Nephron progenitor cell (in vitro differentiated cells): ENCODE data around the gene LCAT.
"Not testable (repeated sequence)": the region's sequence is repeated elsewhere in the genome, so short reads cannot be mapped to it uniquely, and the experiment has no call there.

ENCODE experiments used
- DNase-seq: peaks from one replicate; pipeline ENCODE4 v3.0.0; 2021
- H3K27ac Mint-ChIP-seq: 2 replicates; pipeline ENCODE4 v1.8.0; 2021; ENCODE audit warnings: mild to moderate bottlenecking, moderate library complexity, mixed read lengths
- H3K27me3 Mint-ChIP-seq: 2 replicates; pipeline ENCODE4 v1.8.0; 2021; ENCODE audit warnings: mild to moderate bottlenecking, low read depth, mixed read lengths; ENCODE audit not compliant: poor library complexity
- H3K36me3 Mint-ChIP-seq: 2 replicates; pipeline ENCODE4 v1.8.0; 2021; ENCODE audit warnings: low read depth, mixed read lengths
- H3K4me1 Mint-ChIP-seq: 2 replicates; pipeline ENCODE4 v1.8.0; 2021; ENCODE audit warnings: mixed read lengths
- H3K4me3 Mint-ChIP-seq: 2 replicates; pipeline ENCODE4 v1.8.0; 2021; ENCODE audit warnings: mild to moderate bottlenecking, moderate library complexity, mixed read lengths
- H3K9me3 Mint-ChIP-seq: 2 replicates; pipeline ENCODE4 v1.8.0; 2021; ENCODE audit warnings: mild to moderate bottlenecking, moderate library complexity, mixed read lengths
- TF ChIP-seq, protein P1 (sequence below): fragments of 200-600 bp; sonication (generic); IDR thresholded peaks from 2 replicates; pipeline ENCODE4 v1.5.0; 2021; ENCODE audit warnings: antibody characterized with exemption

The LCAT gene

DNA sequence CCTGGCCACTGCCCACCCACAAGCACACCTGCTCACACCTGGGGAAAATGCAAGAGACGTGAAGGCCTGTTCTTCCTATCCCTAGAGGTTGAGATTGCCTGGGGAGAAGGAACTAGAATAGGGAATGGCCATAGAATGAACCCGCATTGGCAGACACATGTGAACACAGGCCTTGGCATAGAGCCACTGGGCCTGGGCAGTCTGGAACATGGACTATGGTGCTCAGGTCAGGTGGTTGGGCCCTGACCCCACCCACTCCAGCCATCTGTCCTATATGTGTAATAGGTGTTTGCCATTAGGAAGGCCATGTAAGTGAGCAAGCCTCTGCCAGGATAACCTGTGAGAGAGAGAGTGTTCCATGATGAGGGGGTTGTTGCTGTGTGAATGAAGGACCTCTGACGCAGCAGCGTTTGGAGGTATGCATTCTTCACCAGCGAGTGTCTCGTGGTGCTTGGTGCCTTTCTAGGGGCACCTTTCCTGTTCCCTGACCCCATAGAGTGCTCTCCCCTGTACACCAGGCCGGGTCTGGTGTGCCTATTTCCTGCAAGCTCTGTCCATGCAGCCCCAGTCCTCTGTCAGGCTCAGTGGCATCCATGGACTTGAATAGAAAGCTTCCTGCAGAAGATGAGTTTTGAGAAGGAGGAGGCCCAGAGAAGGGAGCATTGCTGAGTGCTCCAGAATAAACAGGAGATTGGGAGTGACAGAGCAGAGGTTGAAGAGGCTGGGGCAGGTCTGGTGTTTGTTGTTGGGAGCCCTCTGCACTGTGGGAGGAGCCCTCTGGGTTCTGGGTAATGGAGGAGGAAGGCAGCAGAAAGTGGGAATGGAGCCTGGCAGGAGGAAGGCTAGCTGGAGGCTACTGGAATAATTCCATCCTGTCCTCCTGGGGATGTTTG is 27.8 kb downstream of the LCAT start:
- DNase-seq, result no peak
- peak overlapping the region; percentile 57 for H3K27ac Mint-ChIP-seq
- peaks cover 14% of the 10 kb centered on the region for H3K36me3 Mint-ChIP-seq
- peaks cover 19% of the 10 kb centered on the region for H3K4me1 Mint-ChIP-seq
- no peaks in the 10 kb centered on the region for H3K9me3 Mint-ChIP-seq
- H3K4me3 Mint-ChIP-seq, result no peak overlapping the region
- TF ChIP-seq, protein P1, sequence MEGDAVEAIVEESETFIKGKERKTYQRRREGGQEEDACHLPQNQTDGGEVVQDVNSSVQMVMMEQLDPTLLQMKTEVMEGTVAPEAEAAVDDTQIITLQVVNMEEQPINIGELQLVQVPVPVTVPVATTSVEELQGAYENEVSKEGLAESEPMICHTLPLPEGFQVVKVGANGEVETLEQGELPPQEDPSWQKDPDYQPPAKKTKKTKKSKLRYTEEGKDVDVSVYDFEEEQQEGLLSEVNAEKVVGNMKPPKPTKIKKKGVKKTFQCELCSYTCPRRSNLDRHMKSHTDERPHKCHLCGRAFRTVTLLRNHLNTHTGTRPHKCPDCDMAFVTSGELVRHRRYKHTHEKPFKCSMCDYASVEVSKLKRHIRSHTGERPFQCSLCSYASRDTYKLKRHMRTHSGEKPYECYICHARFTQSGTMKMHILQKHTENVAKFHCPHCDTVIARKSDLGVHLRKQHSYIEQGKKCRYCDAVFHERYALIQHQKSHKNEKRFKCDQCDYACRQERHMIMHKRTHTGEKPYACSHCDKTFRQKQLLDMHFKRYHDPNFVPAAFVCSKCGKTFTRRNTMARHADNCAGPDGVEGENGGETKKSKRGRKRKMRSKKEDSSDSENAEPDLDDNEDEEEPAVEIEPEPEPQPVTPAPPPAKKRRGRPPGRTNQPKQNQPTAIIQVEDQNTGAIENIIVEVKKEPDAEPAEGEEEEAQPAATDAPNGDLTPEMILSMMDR, result no peak
- H3K27me3 Mint-ChIP-seq, result peaks cover 3% of the 10 kb centered on the region

DNA sequence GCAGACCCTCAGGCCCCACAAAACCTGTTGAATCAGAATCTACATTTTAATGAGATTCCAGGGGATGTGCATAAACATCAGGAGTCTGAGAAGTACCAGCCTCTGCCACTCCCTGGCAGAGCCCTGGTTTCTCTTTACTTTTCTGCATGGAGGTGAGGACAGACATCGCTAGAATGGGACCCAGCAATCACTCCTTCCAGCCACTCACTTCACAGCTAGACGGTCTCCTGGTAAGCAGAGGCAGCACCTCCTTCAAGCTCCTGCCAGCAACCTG is 28.5 kb downstream of the LCAT start:
- Mint-ChIP-seq H3K27ac (peak overlapping the region; percentile 57), H3K36me3 (peaks cover 14% of the 10 kb centered on the region), H3K4me1 (peaks cover 19% of the 10 kb centered on the region)
- not testable (repeated sequence) for H3K27me3 Mint-ChIP-seq, H3K4me3 Mint-ChIP-seq, DNase-seq, H3K9me3 Mint-ChIP-seq

DNA sequence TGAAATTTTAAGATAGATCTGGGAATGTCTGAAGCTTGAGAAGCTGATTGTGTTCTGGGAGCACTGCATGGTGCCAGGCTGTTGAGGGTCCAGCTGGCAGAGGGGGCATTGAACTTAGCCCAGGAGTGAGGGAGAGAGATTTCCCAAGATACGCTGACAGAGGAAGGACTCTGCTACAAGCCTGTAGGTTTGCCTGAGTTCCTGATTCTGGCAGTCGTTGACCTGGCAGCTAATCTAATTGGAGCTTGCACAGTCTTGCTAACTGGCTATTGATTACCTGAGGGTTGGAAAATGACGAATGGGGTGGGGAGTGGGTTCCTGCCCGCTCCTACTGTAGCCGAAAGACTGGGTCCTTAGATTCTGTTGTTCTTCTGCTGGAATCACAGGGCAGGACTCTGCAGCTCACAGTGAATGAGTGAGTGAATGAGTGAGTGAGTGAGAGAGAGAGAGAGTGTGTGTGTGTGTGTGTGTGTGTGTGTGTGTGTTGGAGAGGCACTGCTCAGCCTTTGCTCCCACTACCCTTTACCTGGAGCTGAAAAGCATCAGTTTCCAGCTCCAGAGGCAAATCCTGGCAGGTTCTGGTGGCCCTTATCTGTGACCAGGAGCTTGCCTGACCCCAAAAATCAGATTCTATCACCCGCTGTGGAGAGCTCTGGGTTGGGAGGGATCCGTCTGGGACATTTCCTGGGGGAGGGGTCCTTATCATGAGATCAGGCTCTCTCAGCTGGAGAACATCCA is 29.0 kb downstream of the LCAT start:
- Mint-ChIP-seq H3K27ac (peak overlapping the region; percentile 46), H3K4me3 (no peak overlapping the region)
- no peak for DNase-seq

DNA sequence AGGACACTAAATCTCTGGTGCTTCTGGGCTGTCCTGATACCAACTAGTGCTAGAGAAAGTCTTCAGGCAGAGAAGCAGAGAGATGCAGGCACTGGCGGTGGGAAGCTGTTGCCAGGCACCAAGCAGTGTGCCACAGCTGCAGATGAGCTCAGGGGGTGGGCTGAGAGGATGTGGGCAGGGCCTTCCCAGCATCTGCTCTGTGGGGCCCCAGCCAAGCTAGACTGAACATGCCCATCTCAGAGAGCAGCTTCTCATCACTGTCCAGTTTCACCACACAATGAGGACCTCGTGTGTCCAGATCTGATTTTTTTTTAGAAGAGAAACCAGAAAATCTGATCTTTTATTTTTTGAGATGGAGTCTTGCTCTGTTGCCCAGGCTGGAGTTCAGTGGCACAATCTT is 33.8 kb downstream of the LCAT start:
- H3K4me3 Mint-ChIP-seq, result no peak overlapping the region
- H3K27ac Mint-ChIP-seq, result no peak overlapping the region
- H3K36me3 Mint-ChIP-seq, result peaks cover 18% of the 10 kb centered on the region
- TF ChIP-seq, protein P1, result no peak
- H3K27me3 Mint-ChIP-seq, result peaks cover 3% of the 10 kb centered on the region
- no peaks in the 10 kb centered on the region for H3K4me1 Mint-ChIP-seq
- no peak for DNase-seq
- no peaks in the 10 kb centered on the region for H3K9me3 Mint-ChIP-seq

More for the DNA sequence above, 29.0 kb downstream of the LCAT start:
- H3K36me3 Mint-ChIP-seq, result peaks cover 15% of the 10 kb centered on the region
- peaks cover 3% of the 10 kb centered on the region for H3K27me3 Mint-ChIP-seq
- H3K4me1 Mint-ChIP-seq, result peaks cover 19% of the 10 kb centered on the region
- no peaks in the 10 kb centered on the region for H3K9me3 Mint-ChIP-seq
- TF ChIP-seq, protein P1, result no peak

DNA sequence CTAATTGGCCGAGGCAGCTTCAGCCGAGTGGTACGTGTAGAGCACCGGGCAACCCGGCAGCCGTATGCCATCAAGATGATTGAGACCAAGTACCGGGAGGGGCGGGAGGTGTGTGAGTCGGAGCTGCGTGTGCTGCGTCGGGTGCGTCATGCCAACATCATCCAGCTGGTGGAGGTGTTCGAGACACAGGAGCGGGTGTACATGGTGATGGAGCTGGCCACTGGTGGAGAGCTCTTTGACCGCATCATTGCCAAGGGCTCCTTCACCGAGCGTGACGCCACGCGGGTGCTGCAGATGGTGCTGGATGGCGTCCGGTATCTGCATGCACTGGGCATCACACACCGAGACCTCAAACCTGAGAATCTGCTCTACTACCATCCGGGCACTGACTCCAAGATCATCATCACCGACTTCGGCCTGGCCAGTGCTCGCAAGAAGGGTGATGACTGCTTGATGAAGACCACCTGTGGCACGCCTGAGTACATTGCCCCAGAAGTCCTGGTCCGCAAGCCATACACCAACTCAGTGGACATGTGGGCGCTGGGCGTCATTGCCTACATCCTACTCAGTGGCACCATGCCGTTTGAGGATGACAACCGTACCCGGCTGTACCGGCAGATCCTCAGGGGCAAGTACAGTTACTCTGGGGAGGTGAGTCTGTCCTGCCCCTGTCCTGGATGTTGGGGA is 34.7 kb downstream of the LCAT start:
- no peak overlapping the region for H3K4me3 Mint-ChIP-seq
- no peaks in the 10 kb centered on the region for H3K4me1 Mint-ChIP-seq
- H3K27me3 Mint-ChIP-seq, result no peaks in the 10 kb centered on the region
- no peak overlapping the region for H3K27ac Mint-ChIP-seq
- TF ChIP-seq, protein P1, result no peak
- H3K36me3 Mint-ChIP-seq, result peaks cover 21% of the 10 kb centered on the region
- DNase-seq, result no peak
- no peaks in the 10 kb centered on the region for H3K9me3 Mint-ChIP-seq

DNA sequence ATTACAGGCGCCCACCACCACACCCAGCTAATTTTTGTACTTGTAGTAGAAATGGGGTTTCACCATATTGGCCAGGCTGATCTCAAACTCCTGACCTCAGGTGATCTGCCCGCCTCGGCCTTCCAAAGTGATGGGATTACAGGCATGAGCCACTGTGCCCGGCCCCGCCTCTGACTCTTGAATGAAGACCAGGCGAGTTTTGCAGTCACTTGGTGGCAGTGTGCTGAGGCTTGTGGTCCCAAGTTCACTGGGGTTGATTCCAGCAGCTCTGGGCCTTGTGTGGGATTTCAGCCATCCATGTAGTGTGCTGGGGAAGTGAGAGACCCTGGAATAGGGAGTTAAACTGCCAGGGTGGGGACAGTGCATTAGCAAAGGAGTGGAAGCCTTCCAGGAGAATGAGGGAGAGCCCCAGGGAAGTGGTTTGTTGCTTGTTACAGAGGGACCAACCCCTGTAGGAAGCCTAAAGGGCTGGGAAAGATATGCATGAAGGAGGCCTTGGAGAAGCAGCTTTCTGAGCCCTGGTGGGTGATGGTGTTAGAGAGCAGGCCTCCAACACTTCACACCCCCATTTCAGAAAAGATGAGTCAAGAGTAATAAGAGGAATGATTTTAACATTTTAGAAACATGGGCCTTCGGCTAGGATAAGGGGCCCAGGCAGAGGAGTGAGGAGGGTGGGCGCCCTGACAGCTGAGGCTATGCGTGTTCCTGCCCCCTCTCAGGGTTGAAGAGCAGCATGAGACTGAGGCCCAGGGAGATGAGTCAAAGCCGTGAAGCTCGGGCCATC is 36.3 kb downstream of the LCAT start:
- H3K36me3 Mint-ChIP-seq, result peaks cover 28% of the 10 kb centered on the region
- no peaks in the 10 kb centered on the region for H3K9me3 Mint-ChIP-seq
- DNase-seq, result no peak
- H3K4me1 Mint-ChIP-seq, result no peaks in the 10 kb centered on the region
- TF ChIP-seq, protein P1, result no peak
- no peaks in the 10 kb centered on the region for H3K27me3 Mint-ChIP-seq
- no peak overlapping the region for H3K4me3 Mint-ChIP-seq
- peak overlapping the region; percentile 87 for H3K27ac Mint-ChIP-seq
